ENCODE measurements around the gene RRP15.

DNA sequence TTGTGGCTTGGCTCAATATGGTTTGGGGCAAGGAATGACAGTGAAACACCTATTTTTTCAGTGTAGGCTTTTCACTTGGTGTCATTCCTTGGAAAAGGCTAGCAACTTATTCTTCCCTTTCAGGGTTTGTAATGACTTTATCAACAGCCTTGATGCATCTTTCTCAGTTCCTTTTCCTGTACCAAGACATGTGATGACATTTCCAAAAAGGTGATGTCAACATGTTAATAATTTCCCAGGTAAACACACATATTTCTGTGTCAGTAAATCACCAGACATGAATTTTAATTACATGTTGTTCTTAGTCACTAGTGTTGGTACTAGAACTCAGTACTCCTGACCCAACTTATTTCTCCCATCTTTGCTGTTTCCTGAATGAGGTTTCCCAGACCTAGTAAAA, 37.8 kb upstream of the RRP15 start:
- TF ChIP-seq CTCF (IDR thresholded peaks at IDR 0.05 in 8 of 11, conservative IDR thresholded peaks at IDR 0.05 in 3 of 11), result no peak
- no peak for TF ChIP-seq POLR2A (IDR thresholded peaks at IDR 0.05)
- no peak for TF ChIP-seq POLR2AphosphoS5 (IDR thresholded peaks at IDR 0.05)
